Measurements from ENCODE around the gene ACAP2.
"Not testable (repeated sequence)": the region's sequence is repeated elsewhere in the genome, so short reads cannot be mapped to it uniquely, and the experiment has no call there.

DNA sequence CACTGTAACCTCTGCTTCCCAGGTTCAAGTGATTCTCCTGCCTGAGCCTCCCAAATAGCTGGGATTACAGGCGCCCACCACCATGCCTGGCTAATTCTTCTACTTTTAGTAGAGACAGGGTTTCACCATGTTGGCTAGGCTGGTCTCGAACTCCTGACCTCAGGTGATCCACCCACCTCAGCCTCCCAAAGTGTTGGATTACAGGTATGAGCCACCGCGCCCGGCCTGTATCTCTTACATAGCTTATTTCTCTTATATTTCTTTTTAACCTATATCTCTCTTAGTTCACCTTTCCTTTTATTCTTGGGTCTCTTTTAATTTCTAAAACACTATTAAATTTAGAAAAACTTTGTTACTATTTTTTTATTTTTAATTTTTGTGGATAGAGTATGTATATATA lies 213.9 kb downstream of the ACAP2 start:
- not testable (repeated sequence) for TF ChIP-seq SP1 (CRISPR knock-in tag; conservative IDR thresholded peaks at IDR 0.05); IRF2 (CRISPR knock-in tag; IDR thresholded peaks at IDR 0.05; ENCODE audit: borderline replicate concordance, low read depth)
